Measurements from ENCODE around the gene KRT34.

GRCh38 chr17:41377546-41377945 is 4.6 kb downstream of the KRT34 start:
- TF ChIP-seq CTCF (IDR thresholded peaks at IDR 0.05; ENCODE audit: low read depth, low read length), result no peak
- TF ChIP-seq POLR2A (IDR thresholded peaks at IDR 0.05; ENCODE audit: extremely low read depth, insufficient read length), result no peak
